H1 (cell line): Measurements from ENCODE around the gene SLC31A2. TPM values are rescaled to one million over a fixed set of nuclear protein-coding genes. Genes with fewer than 3 reads are reported as not detected.
A peak's percentile ranks its signal among the peaks of the same experiment; 100 is the strongest.

Experiments used
- CTCF ChIA-PET: fragments of 300-600 bp; sonication (Branson Sonifier 250); formaldehyde crosslinking; loops from one replicate; lab custom pipeline; 2021; ENCODE audit not compliant: partially characterized antibody; lab: Charles Lee
- POLR2A ChIA-PET: fragments of 300-600 bp; sonication (Branson Sonifier 250); formaldehyde crosslinking; loops from one replicate; lab custom pipeline; 2021; ENCODE audit warnings: inconsistent platforms; ENCODE audit not compliant: partially characterized antibody; lab: Charles Lee
- DNase-seq, 2 experiments: peaks; one replicate each; pipeline versions ENCODE4 v3.0.0 to v3.0.0-alpha.2; 2010 to 2022; ENCODE audit warnings: low spot score in 2 of 2, low read depth in 1 of 2, mixed read lengths in 1 of 2
- FAIRE-seq: peaks from 2 replicates; lab custom pipeline; 2011; peaks lifted over from hg19 to GRCh38; lab: Jason Lieb, UNC
- H2AFZ ChIP-seq: 2 replicates; pipeline ENCODE4 v1.8.1; 2012; ENCODE audit warnings: low read length, inconsistent platforms
- H2AK5ac ChIP-seq: 2 replicates; pipeline ENCODE4 v1.6.1; 2013; ENCODE audit warnings: low read depth, low read length
- H2BK120ac ChIP-seq: replicated peaks from 2 replicates; pipeline ENCODE3; 2013; ENCODE audit warnings: low read depth, low read length, inconsistent platforms
- H2BK12ac ChIP-seq: 2 replicates; pipeline ENCODE4 v1.6.1; 2013; ENCODE audit warnings: low read depth, low read length
- H2BK15ac ChIP-seq: 2 replicates; pipeline ENCODE4 v1.6.1; 2013; ENCODE audit warnings: low read length
- H2BK20ac ChIP-seq: 2 replicates; pipeline ENCODE4 v1.6.1; 2013; ENCODE audit warnings: low read length
- H2BK5ac ChIP-seq: 2 replicates; pipeline ENCODE4 v1.6.1; 2013; ENCODE audit warnings: low read depth, low read length
- H3K14ac ChIP-seq: 2 replicates; pipeline ENCODE4 v1.6.1; 2013; ENCODE audit warnings: inconsistent platforms; ENCODE audit not compliant: insufficient read length
- H3K18ac ChIP-seq: 2 replicates; pipeline ENCODE4 v1.6.1; 2013; ENCODE audit warnings: low read length; ENCODE audit errors: extremely low read depth
- H3K23ac ChIP-seq: 2 replicates; pipeline ENCODE4 v1.6.1; 2013; ENCODE audit warnings: inconsistent platforms; ENCODE audit not compliant: insufficient read length
- H3K23me2 ChIP-seq: 2 replicates; pipeline ENCODE4 v1.6.1; 2013; ENCODE audit warnings: low read depth, low read length
- H3K27ac ChIP-seq: 2 replicates; pipeline ENCODE4 v1.6.1; 2011; ENCODE audit warnings: low read depth, low read length, inconsistent platforms
- H3K27me3 ChIP-seq, 4 experiments: replicated peaks in 1 of 4; 1 replicate in 1 of 4; 2 replicates in 3 of 4; pipeline versions ENCODE4 v1.6.1 to v1.8.1; 2011 to 2013; ENCODE audit warnings: low read length in 3 of 4, mild to moderate bottlenecking in 3 of 4, inconsistent platforms in 2 of 4, mixed read lengths in 2 of 4, moderate library complexity in 1 of 4; ENCODE audit not compliant: control insufficient read depth in 3 of 4, insufficient read depth in 3 of 4; ENCODE audit errors: extremely low read depth in 1 of 4
- H3K36me3 ChIP-seq, 4 experiments: 2 replicates each; pipeline versions ENCODE4 v1.6.1 to v1.8.1; 2011 to 2013; ENCODE audit warnings: mild to moderate bottlenecking in 4 of 4, low read length in 3 of 4, moderate library complexity in 2 of 4, control low read depth in 1 of 4, inconsistent platforms in 1 of 4; ENCODE audit not compliant: insufficient read depth in 4 of 4, control insufficient read depth in 2 of 4
- H3K4ac ChIP-seq: replicated peaks from 2 replicates; pipeline ENCODE3; 2013; ENCODE audit warnings: low read length, low read depth, mixed read lengths, inconsistent platforms; ENCODE audit not compliant: insufficient read length
- H3K4me1 ChIP-seq, 4 experiments: replicated peaks in 1 of 4; 1 replicate in 1 of 4; 2 replicates in 3 of 4; pipeline versions ENCODE4 v1.6.1 to v1.8.1; 2011 to 2013; ENCODE audit warnings: low read length in 3 of 4, inconsistent platforms in 2 of 4, mixed read lengths in 1 of 4; ENCODE audit not compliant: insufficient read depth in 4 of 4, control insufficient read depth in 3 of 4
- H3K4me2 ChIP-seq, 2 experiments: 2 replicates each; pipeline versions ENCODE4 v1.6.1 to v1.8.1; 2011 to 2013; ENCODE audit warnings: low read depth in 2 of 2, low read length in 2 of 2, control low read depth in 1 of 2, inconsistent platforms in 1 of 2, mild to moderate bottlenecking in 1 of 2; ENCODE audit not compliant: insufficient read depth in 1 of 2
- H3K4me3 ChIP-seq, 4 experiments: fragments of 200-600, 300-600 bp in 1 of 4; sonication (generic), shearing (Covaris generic), sonication (Bioruptor Twin) in 1 of 4; 2 replicates each; pipeline versions ENCODE4 v1.5.1 to v1.8.1; 2011 to 2016; ENCODE audit warnings: low read length in 4 of 4, low read depth in 3 of 4, control low read depth in 2 of 4, inconsistent platforms in 2 of 4, mild to moderate bottlenecking in 2 of 4, mixed read lengths in 1 of 4, moderate library complexity in 1 of 4; ENCODE audit not compliant: insufficient read depth in 2 of 4; ENCODE audit errors: extremely low read depth in 1 of 4
- H3K56ac ChIP-seq: replicated peaks from 2 replicates; pipeline ENCODE3; 2013; ENCODE audit warnings: low read depth, mild to moderate bottlenecking, mixed read lengths, low read length, inconsistent platforms; ENCODE audit not compliant: insufficient read length
- H3K79me1 ChIP-seq: 2 replicates; pipeline ENCODE4 v1.6.1; 2013; ENCODE audit warnings: low read depth, low read length, control low read depth
- H3K79me2 ChIP-seq, 2 experiments: 2 replicates each; pipeline versions ENCODE4 v1.6.1 to v1.8.1; 2012 to 2013; ENCODE audit warnings: low read length in 2 of 2, mild to moderate bottlenecking in 2 of 2, inconsistent platforms in 1 of 2; ENCODE audit not compliant: insufficient read depth in 2 of 2, control insufficient read depth in 1 of 2
- H3K9ac ChIP-seq, 4 experiments: replicated peaks in 1 of 4; 1 replicate in 1 of 4; 2 replicates in 3 of 4; pipeline versions ENCODE4 v1.6.1 to v1.8.1; 2011 to 2013; ENCODE audit warnings: low read depth in 3 of 4, low read length in 3 of 4, control low read depth in 2 of 4, mild to moderate bottlenecking in 2 of 4, moderate library complexity in 2 of 4, inconsistent platforms in 1 of 4; ENCODE audit errors: extremely low read depth in 1 of 4
- H3K9me3 ChIP-seq, 2 experiments: 2 replicates each; pipeline versions ENCODE4 v1.6.1 to v1.8.1; 2012 to 2013; ENCODE audit warnings: mild to moderate bottlenecking in 2 of 2, moderate library complexity in 2 of 2, control low read depth in 1 of 2, inconsistent platforms in 1 of 2, low read depth in 1 of 2, low read length in 1 of 2, mixed read lengths in 1 of 2; ENCODE audit not compliant: insufficient read depth in 2 of 2
- H4K20me1 ChIP-seq, 2 experiments: replicated peaks in 1 of 2; 2 replicates each; pipeline versions ENCODE3 to v1.8.1; 2011 to 2013; ENCODE audit warnings: inconsistent platforms in 2 of 2, low read length in 2 of 2, mild to moderate bottlenecking in 1 of 2; ENCODE audit not compliant: insufficient read depth in 2 of 2, control insufficient read depth in 1 of 2
- H4K5ac ChIP-seq: 2 replicates; pipeline ENCODE4 v1.6.1; 2013; ENCODE audit warnings: low read length, low read depth, mixed read lengths, inconsistent platforms; ENCODE audit not compliant: insufficient read length
- H4K8ac ChIP-seq: 2 replicates; pipeline ENCODE4 v1.8.0; 2013; ENCODE audit warnings: mild to moderate bottlenecking, moderate library complexity, low read length, inconsistent platforms; ENCODE audit not compliant: insufficient read depth; ENCODE audit errors: extremely low read depth
- H4K91ac ChIP-seq: replicated peaks from 2 replicates; pipeline ENCODE3; 2013; ENCODE audit warnings: low read length, mixed read lengths, inconsistent platforms; ENCODE audit not compliant: insufficient read length
- EGR1 ChIP-seq: IDR thresholded peaks from 2 replicates; pipeline ENCODE4 v1.6.1; 2011; ENCODE audit warnings: low read depth, low read length, borderline replicate concordance
- KDM1A ChIP-seq: fragments of 200-600, 300-600 bp; sonication (generic); IDR thresholded peaks from 2 replicates; pipeline ENCODE4 v1.7.1; 2016; ENCODE audit warnings: mild to moderate bottlenecking, low read length, borderline replicate concordance
- NANOG ChIP-seq: IDR thresholded peaks from 2 replicates; pipeline ENCODE4 v1.6.1; 2011; ENCODE audit warnings: low read length, low read depth, mild to moderate bottlenecking, inconsistent platforms; ENCODE audit not compliant: insufficient read depth, poor library complexity, severe bottlenecking
- TAF1 ChIP-seq: IDR thresholded peaks from 2 replicates; pipeline ENCODE4 v1.6.1; 2011; ENCODE audit warnings: mild to moderate bottlenecking, low read depth, low read length
- WGBS, 2 experiments: shearing (Covaris generic) in 1 of 2; methylation state at CpG; one replicate each; pipeline versions ENCODE4 v1.1.6 to v1.1.7; 2013 to 2015; ENCODE audit warnings: low lambda C conversion rate in 2 of 2, mixed read lengths in 2 of 2, inconsistent platforms in 1 of 2, low coverage in 1 of 2, missing lambda C conversion rate in 1 of 2; ENCODE audit not compliant: insufficient replicate concordance in 2 of 2, insufficient coverage in 1 of 2, insufficient read length in 1 of 2; ENCODE audit errors: extremely low coverage in 1 of 2, missing lambda C conversion rate in 1 of 2; 5-methylcytosine and 5-hydroxymethylcytosine counted together
- polyA plus RNA-seq, 7 experiments: library from polyadenylated mRNA; depleted of rRNA in 3 of 7; stranded (reverse) in 5 of 7; unstranded in 2 of 7; fragments of >200 nt in 5 of 7; fragments of 200-250 nt in 2 of 7; gene quantifications; 1 replicate in 5 of 7; 2 replicates in 1 of 7; 4 replicates in 1 of 7; pipeline versions ENCODE4 v1.2.1 to v1.2.3, GENCODE V29; 2011 to 2013; ENCODE audit warnings: missing spikeins in 2 of 7, mixed read lengths in 2 of 7
- total RNA-seq: library from RNA; stranded (reverse); fragmentation: NEBNext Ultra II Directional; extraction: Animal tissue kit (Norgen Biotek cat#: 25700); gene quantifications from 2 replicates; pipeline ENCODE4 v1.2.1, GENCODE V29; 2021

SLC31A2 gene
- total and polyA plus RNA-seq, 2 of the 8 experiments (the other 6 are each of a cell fraction or from before 2014, with no cell fraction given) = 2.0 to 2.9 TPM

DNA sequence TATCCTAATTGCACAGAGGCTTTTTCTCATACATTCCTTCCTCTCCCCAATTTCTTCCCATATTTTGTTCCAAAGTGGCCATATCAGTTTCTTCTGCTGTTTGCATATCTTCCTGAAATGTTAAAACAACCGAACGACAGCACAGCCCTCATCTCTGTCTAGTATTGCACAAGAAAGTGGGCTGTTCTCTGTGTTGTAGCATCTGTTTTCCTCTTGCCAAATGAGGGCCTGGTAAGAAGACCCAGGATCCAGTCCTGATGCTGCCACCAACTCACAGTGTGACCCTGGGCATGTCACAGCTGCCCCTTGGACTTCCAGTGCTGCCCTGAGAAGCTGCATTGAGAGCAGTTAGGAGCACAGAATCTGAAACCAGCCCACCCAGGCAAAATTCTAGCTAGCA, 4.1 kb downstream of the SLC31A2 start:
- H3K14ac ChIP-seq = no peak overlapping the region
- no peaks in the 10 kb centered on the region for H3K9me3 ChIP-seq
- H2BK20ac ChIP-seq = no peak overlapping the region
- H2AK5ac ChIP-seq = 0 out of 2 replicates have a peak overlapping the region, but pooled peaks have one; percentile 28
- no peak overlapping the region for H3K23ac ChIP-seq
- no peak overlapping the region for H4K5ac ChIP-seq
- H3K56ac ChIP-seq = no peak overlapping the region
- H3K4me1 ChIP-seq = peaks cover 0 to 2% (median under 1%) of the 10 kb centered on the region in 4 experiments; a peak in 3 of 7 replicates
- ChIA-PET POLR2A (no interaction called here), CTCF (no interaction called here)
- no peak overlapping the region for H2BK15ac ChIP-seq
- no peak overlapping the region for H2BK12ac ChIP-seq
- no peak overlapping the region for H4K91ac ChIP-seq
- H3K79me1 ChIP-seq = no peaks in the 10 kb centered on the region
- H3K27me3 ChIP-seq = peaks cover 0 to 10% (median 7%) of the 10 kb centered on the region in 4 experiments; a peak in 5 of 7 replicates
- H2BK120ac ChIP-seq = no peak overlapping the region
- no peaks in the 10 kb centered on the region for H4K20me1 ChIP-seq
- no peak overlapping the region for H2BK5ac ChIP-seq
- H3K9ac ChIP-seq = no peak overlapping the region
- no peak for FAIRE-seq
- no peak for DNase-seq
- H3K4me2 ChIP-seq = no peak overlapping the region
- H3K18ac ChIP-seq = no peak overlapping the region
- 94% methylated on average over 2 of the region's 2 CpGs; no CpG with 5 or more reads in 1 of the 2 experiments for WGBS, 2 experiments
- no peaks in the 10 kb centered on the region for H3K36me3 ChIP-seq
- H2AFZ ChIP-seq = no peak overlapping the region
- peaks cover 5% of the 10 kb centered on the region for H3K23me2 ChIP-seq
- H3K4ac ChIP-seq = no peak overlapping the region
- H3K27ac ChIP-seq = no peak overlapping the region
- no peak overlapping the region for H3K4me3 ChIP-seq
- no peak overlapping the region for H4K8ac ChIP-seq
- no peaks in the 10 kb centered on the region for H3K79me2 ChIP-seq
- TF ChIP-seq TAF1 (no peak), NANOG (no peak), EGR1 (no peak), KDM1A (no peak)
